GM18502 (cell line): ENCODE data around the gene CREB3L4.

ENCODE experiments used
- ATAC-seq: cut with Tn5 transposase; IDR thresholded peaks from one replicate; pipeline ENCODE4 v1.9.1; 2021; ENCODE audit warnings: mild to moderate bottlenecking; ENCODE audit not compliant: unreplicated experiment, poor library complexity

CREB3L4 gene, protein sequence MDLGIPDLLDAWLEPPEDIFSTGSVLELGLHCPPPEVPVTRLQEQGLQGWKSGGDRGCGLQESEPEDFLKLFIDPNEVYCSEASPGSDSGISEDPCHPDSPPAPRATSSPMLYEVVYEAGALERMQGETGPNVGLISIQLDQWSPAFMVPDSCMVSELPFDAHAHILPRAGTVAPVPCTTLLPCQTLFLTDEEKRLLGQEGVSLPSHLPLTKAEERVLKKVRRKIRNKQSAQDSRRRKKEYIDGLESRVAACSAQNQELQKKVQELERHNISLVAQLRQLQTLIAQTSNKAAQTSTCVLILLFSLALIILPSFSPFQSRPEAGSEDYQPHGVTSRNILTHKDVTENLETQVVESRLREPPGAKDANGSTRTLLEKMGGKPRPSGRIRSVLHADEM

GRCh38 chr1:153967107-153967999, at the start of gene CREB3L4:
Gene CREB3L4, plus strand, starts transcription at chr1:153967902. Its CDS starts 624 bp downstream, at chr1:153968526.
- ATAC-seq = peak; percentile 66

DNA sequence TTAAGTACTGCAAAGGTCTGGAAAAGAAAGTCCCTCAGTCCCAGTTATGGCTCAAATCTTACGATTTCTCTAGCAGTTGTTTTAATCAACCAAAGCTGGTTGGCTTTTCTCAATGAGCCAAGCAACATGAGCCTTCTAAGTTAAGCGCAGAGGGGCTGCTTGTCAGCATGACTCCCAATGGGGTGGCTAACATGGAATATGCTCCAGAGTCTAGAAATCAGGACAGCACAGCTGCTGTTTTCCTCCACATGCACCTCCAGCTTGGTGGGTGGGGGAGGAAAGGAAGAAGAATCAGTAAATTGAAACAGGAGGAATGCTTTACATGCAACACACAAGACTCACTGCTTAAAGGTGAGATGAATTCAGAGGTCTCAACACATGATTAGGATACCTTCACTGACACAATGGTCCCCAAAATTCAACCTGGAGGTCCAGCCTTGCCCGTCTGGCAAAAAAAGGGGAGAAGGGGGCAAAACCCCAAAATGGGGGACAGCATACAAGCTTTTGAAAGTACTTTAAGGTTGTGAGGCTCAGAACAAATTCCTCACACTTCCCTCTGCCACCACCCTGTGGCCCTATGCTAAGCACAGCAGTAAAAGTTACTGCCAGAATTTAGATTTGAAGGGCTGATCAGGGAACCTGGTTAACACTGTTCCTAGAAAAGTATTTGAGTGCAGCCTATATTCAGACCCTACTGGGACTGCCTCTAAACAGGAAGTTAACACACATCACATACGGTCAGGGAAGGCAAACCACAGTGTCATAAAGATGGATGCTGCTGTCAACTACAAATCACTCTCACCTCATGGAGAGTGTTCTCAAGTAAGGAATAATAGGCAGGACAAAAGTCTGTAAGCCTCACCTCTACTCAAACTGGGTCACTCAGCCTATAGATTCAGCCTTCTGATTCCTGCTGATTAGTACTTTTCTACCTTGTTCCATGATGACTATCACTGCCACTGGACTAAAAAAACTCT, 47.5 kb upstream of the CREB3L4 start:
- ATAC-seq = no peak

- no peak for ATAC-seq
Observed at GRCh38 chr1:153921080-153921802, 46.5 kb upstream of the CREB3L4 start.

DNA sequence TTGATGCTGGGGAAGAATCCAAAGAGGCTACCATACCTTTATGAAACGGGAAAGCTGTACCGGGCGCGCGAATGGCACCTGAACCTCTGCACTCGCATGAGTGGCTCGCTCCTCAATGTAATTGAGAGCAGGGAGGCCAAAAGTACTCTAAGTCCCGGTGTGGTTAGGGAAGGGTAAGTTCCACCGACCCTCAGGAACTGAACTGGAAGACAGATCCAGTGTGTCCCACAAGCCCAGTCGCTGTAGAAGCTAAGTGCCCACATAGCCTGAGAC, 46.0 kb upstream of the CREB3L4 start:
- no peak for ATAC-seq

DNA sequence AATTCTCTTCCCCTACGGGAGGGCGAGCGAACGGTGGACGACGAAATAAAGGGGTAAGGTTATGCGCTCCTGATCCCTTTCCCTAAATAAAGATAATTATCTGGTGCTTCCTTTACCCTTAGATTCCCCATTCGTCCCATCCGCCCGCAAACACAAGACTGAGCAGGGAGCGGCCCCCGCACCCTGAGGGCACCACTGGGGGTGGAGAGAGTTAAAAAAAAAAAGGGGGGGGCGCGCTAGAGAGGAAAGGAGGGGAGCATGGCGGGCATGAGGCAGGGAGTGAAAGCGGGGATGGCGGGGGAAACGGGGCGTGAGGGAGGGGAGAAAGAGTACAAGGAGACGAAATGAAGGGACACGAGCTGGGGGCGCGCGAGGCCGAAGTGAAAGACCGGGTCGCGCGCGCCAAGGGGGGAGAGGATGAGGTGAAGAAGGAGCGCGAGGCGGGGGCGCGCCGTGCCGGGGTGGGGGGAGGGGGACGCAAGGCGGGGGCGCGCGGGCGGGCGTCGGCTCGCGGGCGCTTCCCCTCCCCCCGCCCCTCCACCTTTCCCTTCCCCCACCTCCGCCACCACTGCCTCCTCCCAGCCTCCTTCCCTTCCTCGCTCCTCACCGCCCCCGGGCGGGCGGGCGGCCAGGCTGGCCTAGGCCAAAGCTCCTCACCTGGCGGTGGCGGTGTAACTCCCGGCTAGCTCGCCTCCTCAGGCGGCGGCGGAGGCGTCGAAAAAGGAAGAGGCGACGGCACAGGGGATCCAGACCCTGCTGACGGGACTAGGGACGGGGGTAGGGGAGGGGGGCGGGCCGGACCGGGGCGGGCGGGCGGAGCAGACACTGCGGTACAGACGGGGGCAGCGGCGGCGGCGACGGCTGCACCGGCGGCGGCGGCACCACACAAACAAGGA, 45.4 kb upstream of the CREB3L4 start:
- ATAC-seq = peak; percentile 30

GRCh38 chr1:153922972-153923925, 44.5 kb upstream of the CREB3L4 start, which contains the start of gene GATAD2B:
Gene GATAD2B, minus strand, starts transcription at chr1:153922972. Its CDS starts 94,625 bp downstream, at chr1:153828347.
- peak; percentile 88 for ATAC-seq

GRCh38 chr1:153926405-153926804, 41.3 kb upstream of the CREB3L4 start:
- ATAC-seq = no peak

- no peak for ATAC-seq
Observed at GRCh38 chr1:153928245-153928644, 39.5 kb upstream of the CREB3L4 start.

- no peak for ATAC-seq
Observed at GRCh38 chr1:153928791-153929341, 38.8 kb upstream of the CREB3L4 start.

DNA sequence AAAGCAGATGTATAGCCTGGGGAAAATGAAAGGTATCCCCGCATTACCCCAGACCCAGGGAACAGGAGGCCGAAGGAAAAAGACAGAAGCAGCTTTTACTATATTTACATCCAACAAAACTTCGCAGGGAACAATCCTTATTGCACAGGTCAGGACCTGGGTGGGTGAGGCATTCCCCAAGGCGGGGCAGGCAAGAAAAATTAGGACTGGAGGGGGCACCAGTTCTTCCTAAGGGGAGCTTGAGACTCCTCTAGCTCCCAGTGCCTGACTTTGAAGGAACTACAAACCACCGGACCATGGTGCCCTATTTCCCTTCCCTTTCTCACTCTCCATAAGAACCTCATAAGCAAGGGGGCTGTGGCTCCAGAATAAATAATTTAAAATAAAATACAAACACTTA, 38.3 kb upstream of the CREB3L4 start:
- no peak for ATAC-seq

DNA sequence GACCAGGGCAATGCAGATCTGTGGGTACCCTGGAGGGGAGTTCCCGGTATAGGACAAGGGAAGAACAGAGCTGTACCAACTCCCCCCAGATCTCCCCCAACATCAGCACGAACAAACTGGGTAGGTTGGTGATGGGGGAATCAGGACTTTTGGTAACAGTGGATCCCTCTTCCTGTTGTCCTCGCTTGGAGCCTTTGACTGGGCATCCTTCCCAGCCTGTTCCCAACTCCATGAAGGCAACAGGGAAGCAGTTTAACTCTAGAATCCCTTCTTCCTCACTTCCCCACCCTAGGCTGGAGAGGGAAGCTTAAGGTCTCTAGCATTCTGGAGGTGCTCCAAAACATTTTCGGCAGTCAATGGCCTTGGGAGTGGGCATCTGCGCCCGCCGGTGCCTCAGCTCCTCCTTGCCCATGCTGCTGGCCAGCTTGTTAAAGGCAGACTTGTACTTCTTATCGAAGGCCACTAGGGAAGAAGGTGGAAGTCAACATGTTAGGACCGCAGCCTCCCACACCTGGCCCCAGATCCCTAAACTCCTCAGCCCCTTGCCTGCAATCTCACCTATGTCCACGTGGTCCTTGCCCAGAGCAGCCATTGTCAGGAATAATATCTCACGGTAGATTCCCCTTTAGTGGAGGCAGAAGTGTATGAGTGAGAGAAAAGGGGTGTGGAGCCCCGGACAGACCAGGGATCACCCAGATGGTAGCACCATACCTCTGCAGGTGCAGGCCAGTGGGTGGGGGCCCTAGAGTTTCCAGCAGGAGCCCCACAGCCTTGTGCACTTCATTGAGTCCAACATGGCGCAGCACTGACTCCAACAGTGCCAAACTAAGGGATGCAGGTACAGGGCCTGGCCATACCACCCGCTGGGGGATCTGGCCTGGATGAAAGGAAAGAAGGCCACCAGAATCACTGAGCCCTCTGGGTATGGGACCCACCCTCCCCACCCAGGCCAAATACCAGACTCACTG, 37.4 kb upstream of the CREB3L4 start:
- no peak for ATAC-seq

- no peak for ATAC-seq
Observed at GRCh38 chr1:153932156-153933131, 35.3 kb upstream of the CREB3L4 start.

- no peak for ATAC-seq
Observed at GRCh38 chr1:153933430-153933829, 34.3 kb upstream of the CREB3L4 start.

DNA sequence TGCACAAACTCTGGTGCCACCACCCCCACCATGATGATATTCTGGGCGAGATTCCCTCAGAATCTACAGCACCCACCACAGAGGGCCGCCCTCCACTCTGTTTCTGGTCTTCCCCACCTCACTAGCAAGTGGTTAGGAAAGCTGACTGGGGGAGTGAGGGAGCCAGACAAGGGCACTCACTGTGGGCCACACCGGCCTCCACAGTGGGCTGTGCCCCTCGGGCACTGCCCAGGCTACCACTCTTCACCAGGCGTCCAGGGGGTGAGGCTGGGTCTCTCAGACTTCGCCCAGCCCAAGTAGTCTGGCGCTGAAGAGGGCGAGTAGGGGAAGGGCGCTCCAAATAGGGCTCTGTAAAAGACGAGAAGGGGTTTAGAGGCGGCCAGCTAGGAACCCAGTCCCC, 33.7 kb upstream of the CREB3L4 start:
- ATAC-seq = no peak

GRCh38 chr1:153934746-153935145, 33.0 kb upstream of the CREB3L4 start:
- ATAC-seq = no peak
